Gastrocnemius medialis (tissue), 4 donors: ENCODE data around the gene MYRIP. TPM values are rescaled to one million over a fixed set of nuclear protein-coding genes. Genes with fewer than 3 reads are reported as not detected.

ENCODE experiments used
- ATAC-seq, 2 donors: fragments of 150-250 bp; one replicate each; pipeline ENCODE4 v1.9.1; 2016
- DNase-seq, 2 donors: peaks; one replicate each; pipeline ENCODE4 v3.0.0-alpha.2; 2019
- H3K27ac ChIP-seq, 4 donors: fragments of 200-600 bp; sonication (generic); 1 replicate in 1 of 4; 2 replicates in 3 of 4; pipeline ENCODE4 v1.5.1; 2016 to 2018; ENCODE audit warnings: mild to moderate bottlenecking in 2 of 4, moderate library complexity in 1 of 4
- H3K27me3 ChIP-seq, 3 donors: fragments of 200-600 bp; sonication (generic) in 2 of 3; 1 replicate in 1 of 3; 2 replicates in 2 of 3; pipeline versions ENCODE4 v1.5.1 to v1.6.0; 2016 to 2019; ENCODE audit warnings: mild to moderate bottlenecking in 1 of 3, moderate library complexity in 1 of 3
- H3K36me3 ChIP-seq, 2 donors: fragments of 200-600 bp; sonication (generic) in 1 of 2; one replicate each; pipeline ENCODE4 v1.5.1; 2017 to 2018
- H3K4me1 ChIP-seq, 2 donors: fragments of 200-600 bp; sonication (generic) in 1 of 2; one replicate each; pipeline ENCODE4 v1.5.1; 2016 to 2017; ENCODE audit warnings: mild to moderate bottlenecking in 2 of 2
- H3K4me3 ChIP-seq, 4 donors: fragments of 200-600 bp; sonication (generic) in 3 of 4; 1 replicate in 1 of 4; 2 replicates in 3 of 4; pipeline ENCODE4 v1.5.1; 2016 to 2019; ENCODE audit warnings: mild to moderate bottlenecking in 2 of 4
- H3K9me3 ChIP-seq, 3 donors: fragments of 200-600 bp; sonication (generic) in 2 of 3; 1 replicate in 1 of 3; 2 replicates in 2 of 3; pipeline ENCODE4 v1.5.1; 2016 to 2019
- CTCF ChIP-seq, 5 experiments: fragments of 450-650 bp in 3 of 5; fragments of 200-600 bp in 2 of 5; sonication (generic) in 2 of 5; IDR thresholded peaks in 4 of 5; conservative IDR thresholded peaks in 1 of 5; 1 replicate in 4 of 5; 2 replicates in 1 of 5; pipeline ENCODE4 v1.5.1; 2016 to 2019; ENCODE audit warnings: antibody characterized with exemption in 5 of 5, mild to moderate bottlenecking in 3 of 5, moderate library complexity in 3 of 5
- POLR2A ChIP-seq, 2 donors: fragments of 450-650 bp; IDR thresholded peaks; one replicate each; pipeline ENCODE4 v1.6.1; 2017; ENCODE audit warnings: antibody characterized with exemption in 2 of 2, mild to moderate bottlenecking in 2 of 2, moderate library complexity in 2 of 2
- in situ Hi-C, 4 donors: fragments of 200-750 bp; cut with MboI; loops; one replicate each; pipeline versions ENCODE4 v1.15.0 to v1.8.0; 2017; ENCODE audit warnings: low sequenced_read_pairs in 4 of 4
- intact Hi-C: fragments of 100-400 bp; cut with DNase I; formaldehyde crosslinking; loops from one replicate; pipeline ENCODE4 v1.15.1; 2023; ENCODE audit warnings: low total_unique reads
- total RNA-seq, 4 donors: library from RNA; depleted of rRNA; stranded (reverse); fragments of >200 nt; gene quantifications; one replicate each; pipeline versions ENCODE4 v1.1.0 to v1.2.3, GENCODE V29; 2016

Gene MYRIP
- total RNA-seq, 4 donors from 2014 or later = 0.66 to 1.9 (median 1.5) TPM

GRCh38 chr3:40255532-40255931 is 446.1 kb downstream of the MYRIP start:
- in situ Hi-C loops = no loop called here
- DNase-seq = no peak

GRCh38 chr3:40258064-40258463 is 448.7 kb downstream of the MYRIP start:
- TF ChIP-seq POLR2A (IDR thresholded peaks at IDR 0.05) = no peak
- TF ChIP-seq CTCF (IDR thresholded peaks at IDR 0.05 in 4 of 5, conservative IDR thresholded peaks at IDR 0.05 in 1 of 5) = no peak
- Histone ChIP-seq H3K4me1 (no peaks in the 10 kb centered on the region), H3K27ac (no peak overlapping the region), H3K36me3 (no peaks in the 10 kb centered on the region), H3K27me3 (no peaks in the 10 kb centered on the region), H3K9me3 (no peaks in the 10 kb centered on the region), H3K4me3 (no peak overlapping the region)
- in situ Hi-C loops (no loop called here), intact Hi-C loops (no loop called here)
- no peak for ATAC-seq
- no peak for DNase-seq

More at GRCh38 chr3:40255532-40255931, 446.1 kb downstream of the MYRIP start:
- TF ChIP-seq CTCF (IDR thresholded peaks at IDR 0.05 in 4 of 5, conservative IDR thresholded peaks at IDR 0.05 in 1 of 5) (no peak), POLR2A (IDR thresholded peaks at IDR 0.05) (no peak)
- Histone ChIP-seq H3K27ac (no peak overlapping the region), H3K4me1 (no peaks in the 10 kb centered on the region), H3K4me3 (no peak overlapping the region), H3K9me3 (no peaks in the 10 kb centered on the region), H3K36me3 (no peaks in the 10 kb centered on the region), H3K27me3 (no peaks in the 10 kb centered on the region)
- ATAC-seq = no peak
- intact Hi-C loops = no loop called here

GRCh38 chr3:40258555-40258954 is 449.1 kb downstream of the MYRIP start:
- TF ChIP-seq CTCF (IDR thresholded peaks at IDR 0.05 in 4 of 5, conservative IDR thresholded peaks at IDR 0.05 in 1 of 5) (no peak), POLR2A (IDR thresholded peaks at IDR 0.05) (no peak)
- DNase-seq (no peak), ATAC-seq (no peak)
- no peaks in the 10 kb centered on the region for H3K36me3 ChIP-seq
- H3K27ac ChIP-seq = no peak overlapping the region
- no peaks in the 10 kb centered on the region for H3K4me1 ChIP-seq
- intact Hi-C loops (no loop called here), in situ Hi-C loops (no loop called here)
- no peaks in the 10 kb centered on the region for H3K27me3 ChIP-seq
- H3K4me3 ChIP-seq = no peak overlapping the region
- no peaks in the 10 kb centered on the region for H3K9me3 ChIP-seq

- Histone ChIP-seq H3K4me1 (no peaks in the 10 kb centered on the region), H3K4me3 (no peak overlapping the region)
- TF ChIP-seq CTCF (IDR thresholded peaks at IDR 0.05 in 4 of 5, conservative IDR thresholded peaks at IDR 0.05 in 1 of 5) (no peak), POLR2A (IDR thresholded peaks at IDR 0.05) (no peak)
Observed at GRCh38 chr3:40262331-40262730, 452.9 kb downstream of the MYRIP start.

GRCh38 chr3:40264451-40264850 is 455.0 kb downstream of the MYRIP start:
- in situ Hi-C loops = no loop called here

More at GRCh38 chr3:40262331-40262730, 452.9 kb downstream of the MYRIP start:
- no peaks in the 10 kb centered on the region for H3K9me3 ChIP-seq
- intact Hi-C loops (no loop called here), in situ Hi-C loops (no loop called here)
- no peaks in the 10 kb centered on the region for H3K27me3 ChIP-seq
- no peak overlapping the region for H3K27ac ChIP-seq
- no peak for DNase-seq
- no peak for ATAC-seq
- no peaks in the 10 kb centered on the region for H3K36me3 ChIP-seq

More at GRCh38 chr3:40264451-40264850, 455.0 kb downstream of the MYRIP start:
- Histone ChIP-seq H3K9me3 (no peaks in the 10 kb centered on the region), H3K27me3 (no peaks in the 10 kb centered on the region), H3K4me1 (no peaks in the 10 kb centered on the region), H3K27ac (no peak overlapping the region), H3K36me3 (no peaks in the 10 kb centered on the region), H3K4me3 (no peak overlapping the region)
- no peak for ATAC-seq
- intact Hi-C loops = no loop called here
- TF ChIP-seq CTCF (IDR thresholded peaks at IDR 0.05 in 4 of 5, conservative IDR thresholded peaks at IDR 0.05 in 1 of 5) (no peak), POLR2A (IDR thresholded peaks at IDR 0.05) (no peak)
- DNase-seq = no peak
